ENCODE data around the gene HS6ST3. TPM values are rescaled to one million over a fixed set of nuclear protein-coding genes. Genes with fewer than 3 reads are reported as not detected.

HS6ST3 gene
- total and polyA plus RNA-seq, 2 experiments from 2014 or later: 0.11 TPM; not detected in 1

DNA sequence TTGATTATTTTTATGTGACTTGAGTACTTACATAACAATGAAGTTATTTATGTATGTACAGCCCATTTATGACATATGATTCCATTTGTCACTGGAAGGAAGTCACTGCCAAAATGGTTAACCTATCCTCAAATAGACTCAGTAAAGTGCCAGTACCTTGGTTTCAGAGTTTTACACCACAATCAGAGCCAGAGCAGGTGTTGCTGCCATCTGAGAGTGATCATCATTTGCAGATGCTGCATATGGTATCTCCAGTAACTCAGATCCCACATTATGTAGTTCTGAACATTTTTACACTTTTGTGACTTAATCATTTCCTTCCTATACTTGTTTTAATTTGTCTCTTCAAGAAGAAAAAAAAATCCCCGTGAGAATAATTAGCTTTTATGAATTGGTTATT is 313.3 kb downstream of the HS6ST3 start:
- H4K20me1 ChIP-seq (ENCODE audit: insufficient read depth): no peaks in the 10 kb centered on the region
- H2AFZ ChIP-seq: no peak overlapping the region
- no peaks in the 10 kb centered on the region for H3K27me3 ChIP-seq (replicated peaks; ENCODE audit: insufficient read depth)
- no peak overlapping the region for H3K9ac ChIP-seq
- no peak overlapping the region for H3K4me3 ChIP-seq
- H3K9me3 ChIP-seq (ENCODE audit: low read depth): no peaks in the 10 kb centered on the region
- no peak overlapping the region for H3K27ac ChIP-seq
- H3K4me1 ChIP-seq (ENCODE audit: insufficient read depth): no peaks in the 10 kb centered on the region
- no peak for DNase-seq
- H3K4me2 ChIP-seq (ENCODE audit: unreplicated experiment): no peak overlapping the region
- WGBS, 2 experiments (ENCODE audit: low coverage in 1 of 2, low lambda C conversion rate in 2 of 2, missing lambda C conversion rate in 2 of 2): 0 to 4% methylated on average over 1 of the region's 1 CpG
- H3K9me2 ChIP-seq (ENCODE audit: insufficient read depth): no peaks in the 10 kb centered on the region
- no peak for TF ChIP-seq EZH2 (IDR thresholded peaks at IDR 0.05; ENCODE audit: insufficient read depth, poor library complexity, severe bottlenecking)
- no peak for TF ChIP-seq EZH2phosphoT487 (IDR thresholded peaks at IDR 0.05; ENCODE audit: insufficient read depth, low read depth)
- no peaks in the 10 kb centered on the region for H3F3A ChIP-seq (ENCODE audit: insufficient read depth)
- no peaks in the 10 kb centered on the region for H3K79me2 ChIP-seq (ENCODE audit: insufficient read depth)
- in situ Hi-C loops (cut with MboI): no loop called here
- H3K36me3 ChIP-seq (ENCODE audit: low read depth): no peaks in the 10 kb centered on the region

DNA sequence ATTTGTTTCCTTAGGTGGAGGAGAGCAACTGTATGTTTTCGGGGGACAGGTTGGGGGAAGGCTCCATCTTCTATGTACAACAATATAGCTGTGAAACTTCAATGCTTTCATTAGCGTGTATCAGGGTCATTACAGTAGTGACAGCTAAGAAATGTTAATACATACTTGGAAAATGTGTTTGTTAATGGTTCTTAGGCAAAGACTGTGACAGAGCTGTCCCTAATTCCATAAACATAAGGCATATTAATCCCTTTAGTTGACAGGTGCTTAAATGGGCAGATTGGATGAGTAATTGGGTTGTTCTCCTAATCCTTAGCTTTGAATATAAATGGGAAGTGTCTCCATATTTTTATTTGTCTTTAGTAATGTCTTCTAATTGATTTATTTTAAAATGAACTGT is 313.7 kb downstream of the HS6ST3 start:
- no peak overlapping the region for H3K4me2 ChIP-seq (ENCODE audit: unreplicated experiment)
- H4K20me1 ChIP-seq (ENCODE audit: insufficient read depth): no peaks in the 10 kb centered on the region
- H3K9me2 ChIP-seq (ENCODE audit: insufficient read depth): no peaks in the 10 kb centered on the region
- no peaks in the 10 kb centered on the region for H3K79me2 ChIP-seq (ENCODE audit: insufficient read depth)
- DNase-seq: no peak
- 59 to 67% methylated on average over 2 of the region's 2 CpGs for WGBS, 2 experiments (ENCODE audit: low coverage in 1 of 2, low lambda C conversion rate in 2 of 2, missing lambda C conversion rate in 2 of 2)
- no peaks in the 10 kb centered on the region for H3K9me3 ChIP-seq (ENCODE audit: low read depth)
- TF ChIP-seq EZH2phosphoT487 (IDR thresholded peaks at IDR 0.05; ENCODE audit: insufficient read depth, low read depth): no peak
- TF ChIP-seq EZH2 (IDR thresholded peaks at IDR 0.05; ENCODE audit: insufficient read depth, poor library complexity, severe bottlenecking): no peak
- H3K27me3 ChIP-seq (replicated peaks; ENCODE audit: insufficient read depth): no peaks in the 10 kb centered on the region
- no peak overlapping the region for H2AFZ ChIP-seq
- no peaks in the 10 kb centered on the region for H3F3A ChIP-seq (ENCODE audit: insufficient read depth)
- H3K9ac ChIP-seq: no peak overlapping the region
- no peaks in the 10 kb centered on the region for H3K4me1 ChIP-seq (ENCODE audit: insufficient read depth)
- H3K36me3 ChIP-seq (ENCODE audit: low read depth): no peaks in the 10 kb centered on the region
- no peak overlapping the region for H3K27ac ChIP-seq
- in situ Hi-C loops (cut with MboI): no loop called here
- no peak overlapping the region for H3K4me3 ChIP-seq

DNA sequence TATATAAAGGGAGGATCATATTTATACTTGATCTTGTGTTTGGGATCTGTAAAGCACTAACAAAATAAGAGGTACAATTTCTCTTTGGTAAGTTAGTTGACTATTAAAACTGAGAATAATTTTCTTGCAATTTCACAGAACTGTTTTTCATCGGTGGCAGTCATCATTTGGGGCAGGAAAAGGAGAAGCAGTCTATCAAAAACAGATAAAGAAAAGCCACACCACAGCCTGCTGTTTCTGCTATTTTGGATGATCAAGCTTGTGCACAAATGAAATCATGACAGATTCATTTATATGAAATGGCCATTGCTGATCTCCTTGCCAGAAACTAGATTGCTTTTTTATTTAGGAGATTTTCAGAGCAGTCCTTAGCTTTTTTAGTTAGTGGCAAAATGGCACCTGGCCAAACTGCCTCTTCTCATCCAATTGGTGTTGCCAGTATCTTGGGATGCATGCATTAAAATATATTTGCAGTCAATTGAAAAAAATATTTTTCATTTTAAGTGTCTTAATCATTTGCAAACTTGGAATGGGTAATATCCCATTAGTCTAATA is 326.0 kb downstream of the HS6ST3 start:
- H4K20me1 ChIP-seq (ENCODE audit: insufficient read depth): no peaks in the 10 kb centered on the region
- H2AFZ ChIP-seq: no peak overlapping the region
- WGBS, 2 experiments (ENCODE audit: low coverage in 1 of 2, low lambda C conversion rate in 2 of 2, missing lambda C conversion rate in 2 of 2): 29% methylated on average over 1 of the region's 1 CpG
- no peak overlapping the region for H3K4me3 ChIP-seq
- no peaks in the 10 kb centered on the region for H3K36me3 ChIP-seq (ENCODE audit: low read depth)
- H3K9me3 ChIP-seq (ENCODE audit: low read depth): no peaks in the 10 kb centered on the region
- TF ChIP-seq EZH2phosphoT487 (IDR thresholded peaks at IDR 0.05; ENCODE audit: insufficient read depth, low read depth) (no peak), EZH2 (IDR thresholded peaks at IDR 0.05; ENCODE audit: insufficient read depth, poor library complexity, severe bottlenecking) (no peak)
- in situ Hi-C loops (cut with MboI): no loop called here
- DNase-seq: no peak
- H3F3A ChIP-seq (ENCODE audit: insufficient read depth): no peaks in the 10 kb centered on the region
- H3K27me3 ChIP-seq (replicated peaks; ENCODE audit: insufficient read depth): no peaks in the 10 kb centered on the region
- H3K4me1 ChIP-seq (ENCODE audit: insufficient read depth): no peaks in the 10 kb centered on the region
- no peak overlapping the region for H3K27ac ChIP-seq
- H3K9me2 ChIP-seq (ENCODE audit: insufficient read depth): no peaks in the 10 kb centered on the region
- H3K79me2 ChIP-seq (ENCODE audit: insufficient read depth): no peaks in the 10 kb centered on the region
- H3K4me2 ChIP-seq (ENCODE audit: unreplicated experiment): no peak overlapping the region
- H3K9ac ChIP-seq: no peak overlapping the region

DNA sequence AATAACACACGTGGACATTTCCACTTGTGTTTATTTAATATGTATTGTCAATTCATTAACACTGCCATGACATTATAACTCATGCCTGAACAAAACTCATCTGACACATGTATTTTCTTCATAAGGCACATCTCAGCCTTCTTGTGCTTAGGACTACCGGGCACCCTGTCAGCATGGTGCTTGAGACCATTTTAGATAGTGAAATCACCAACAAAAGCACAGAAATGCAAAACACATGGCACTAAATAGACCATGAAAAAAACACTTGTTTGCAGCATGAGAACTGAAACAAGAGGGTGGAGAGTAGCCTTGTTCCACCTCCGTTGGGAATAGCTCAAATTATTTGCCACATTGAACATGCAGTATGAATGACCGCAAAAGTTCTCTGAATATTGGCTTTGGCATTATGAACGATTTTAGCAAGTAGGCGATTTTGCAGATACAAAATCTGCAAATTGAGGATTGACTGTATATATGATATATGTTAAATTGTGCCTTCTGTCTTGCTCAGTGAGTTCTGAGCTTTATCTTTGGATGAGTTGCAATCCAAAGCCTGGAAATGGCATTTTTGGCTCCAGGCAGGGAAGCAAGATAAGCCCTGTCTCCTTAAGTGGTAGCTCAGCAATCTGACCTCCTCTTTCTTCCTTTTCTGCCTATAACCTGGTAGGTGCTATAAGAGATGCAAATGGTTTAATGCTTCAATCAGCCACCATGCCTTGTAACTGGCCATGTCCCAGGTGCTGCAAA is 328.2 kb downstream of the HS6ST3 start:
- no peaks in the 10 kb centered on the region for H3F3A ChIP-seq (ENCODE audit: insufficient read depth)
- no peaks in the 10 kb centered on the region for H3K9me3 ChIP-seq (ENCODE audit: low read depth)
- no peaks in the 10 kb centered on the region for H3K27me3 ChIP-seq (replicated peaks; ENCODE audit: insufficient read depth)
- no peak for DNase-seq
- H3K4me1 ChIP-seq (ENCODE audit: insufficient read depth): no peaks in the 10 kb centered on the region
- H3K36me3 ChIP-seq (ENCODE audit: low read depth): no peaks in the 10 kb centered on the region
- no peak overlapping the region for H3K9ac ChIP-seq
- no peaks in the 10 kb centered on the region for H4K20me1 ChIP-seq (ENCODE audit: insufficient read depth)
- H3K4me3 ChIP-seq: no peak overlapping the region
- no peak overlapping the region for H2AFZ ChIP-seq
- in situ Hi-C loops (cut with MboI): no loop called here
- H3K9me2 ChIP-seq (ENCODE audit: insufficient read depth): no peaks in the 10 kb centered on the region
- TF ChIP-seq EZH2 (IDR thresholded peaks at IDR 0.05; ENCODE audit: insufficient read depth, poor library complexity, severe bottlenecking) (no peak), EZH2phosphoT487 (IDR thresholded peaks at IDR 0.05; ENCODE audit: insufficient read depth, low read depth) (no peak)
- 53 to 57% methylated on average over 6 of the region's 6 CpGs for WGBS, 2 experiments (ENCODE audit: low coverage in 1 of 2, low lambda C conversion rate in 2 of 2, missing lambda C conversion rate in 2 of 2)
- no peak overlapping the region for H3K4me2 ChIP-seq (ENCODE audit: unreplicated experiment)
- H3K27ac ChIP-seq: no peak overlapping the region
- no peaks in the 10 kb centered on the region for H3K79me2 ChIP-seq (ENCODE audit: insufficient read depth)

All from GM23248 (cell line).